GM12874 (cell line): ENCODE results near the gene MEGF10.

Experiments used
- CTCF ChIP-seq: IDR thresholded peaks from 2 replicates; pipeline ENCODE4 v1.5.1; 2011; ENCODE audit warnings: low read depth, mild to moderate bottlenecking, control low read depth, low read length, moderate library complexity; ENCODE audit not compliant: insufficient read depth

MEGF10 gene

GRCh38 chr5:127399068-127399467 lies 108.5 kb downstream of the MEGF10 start:
- TF ChIP-seq CTCF = no peak

DNA sequence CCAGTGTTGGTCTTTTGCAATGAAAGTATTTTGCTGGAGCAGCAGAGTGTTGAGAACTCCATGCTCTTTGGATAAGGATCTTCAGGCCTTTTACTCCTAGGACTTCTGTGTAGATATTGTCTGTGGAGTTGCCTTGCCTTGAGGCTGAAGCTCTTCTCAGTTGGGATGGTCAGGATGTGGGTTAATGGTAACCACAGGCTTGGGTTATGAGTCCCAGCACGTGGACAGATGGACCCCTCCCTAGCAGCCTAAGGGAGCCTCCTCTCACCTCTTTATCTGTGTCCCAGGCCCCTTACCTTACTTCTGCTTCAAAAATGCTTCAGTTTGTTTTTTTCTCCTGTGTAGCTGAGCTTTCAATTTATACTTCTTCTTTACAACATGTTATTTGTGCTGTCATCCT lies 109.9 kb downstream of the MEGF10 start:
- TF ChIP-seq CTCF = no peak

- no peak for TF ChIP-seq CTCF
Observed at GRCh38 chr5:127400946-127401670, 110.5 kb downstream of the MEGF10 start.

GRCh38 chr5:127402361-127402760 lies 111.8 kb downstream of the MEGF10 start:
- no peak for TF ChIP-seq CTCF

DNA sequence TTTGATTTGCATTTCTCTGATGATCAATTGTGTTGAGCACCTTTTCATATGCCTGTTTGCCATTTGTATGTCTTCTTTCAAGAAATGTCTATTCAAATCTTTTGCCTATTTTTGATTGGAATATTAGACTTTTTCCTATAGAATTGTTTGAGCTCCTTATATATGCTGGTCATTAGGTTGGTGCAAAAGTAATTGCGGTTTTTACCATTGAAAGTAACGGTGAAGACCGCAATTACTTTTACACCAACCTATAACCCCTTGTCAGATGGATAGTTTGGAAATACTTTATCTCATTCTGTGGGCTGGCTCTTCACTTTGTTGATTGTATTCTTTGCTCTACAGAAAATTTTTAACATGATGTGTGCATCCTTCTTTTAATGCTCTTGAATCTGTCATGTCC lies 113.6 kb downstream of the MEGF10 start:
- TF ChIP-seq CTCF = no peak

GRCh38 chr5:127406326-127407121 lies 115.9 kb downstream of the MEGF10 start:
- TF ChIP-seq CTCF = no peak

GRCh38 chr5:127409246-127409917 lies 118.8 kb downstream of the MEGF10 start:
- TF ChIP-seq CTCF = no peak
